Raji (cell line): ENCODE results near the gene PRODH2.

Experiments
- POLR2A ChIP-seq: IDR thresholded peaks from 2 replicates; pipeline ENCODE4 v1.6.1; 2011; ENCODE audit warnings: low read depth, low read length, control low read depth; ENCODE audit not compliant: insufficient read depth

PRODH2 gene

GRCh38 chr19:35759697-35760096 lies 52.9 kb downstream of the PRODH2 start:
- no peak for TF ChIP-seq POLR2A

- TF ChIP-seq POLR2A, result peak; percentile 87
Observed at GRCh38 chr19:35757749-35758608, 54.7 kb downstream of the PRODH2 start, which contains the start of gene PROSER3. TSS of gene PROSER3 (plus strand) at chr19:35758176. CDS start at chr19:35758216, 40 bp downstream.

- no peak for TF ChIP-seq POLR2A
Observed at GRCh38 chr19:35757231-35757748, 55.4 kb downstream of the PRODH2 start.

- TF ChIP-seq POLR2A, result no peak
Observed at GRCh38 chr19:35756377-35757230, 56.0 kb downstream of the PRODH2 start, which contains the start of gene HSPB6. TSS of gene HSPB6 (minus strand) at chr19:35757029. CDS start at chr19:35757008, 21 bp downstream.

- peak; percentile 32; the same call in 1 of the 2 replicates for TF ChIP-seq POLR2A
Observed at GRCh38 chr19:35755550-35756376, 56.9 kb downstream of the PRODH2 start.

GRCh38 chr19:35755131-35755549 lies 57.5 kb downstream of the PRODH2 start:
- TF ChIP-seq POLR2A, result no peak

GRCh38 chr19:35754370-35755130 lies 58.1 kb downstream of the PRODH2 start:
- TF ChIP-seq POLR2A, result no peak

- TF ChIP-seq POLR2A, result no peak
Observed at GRCh38 chr19:35753634-35754369, 58.8 kb downstream of the PRODH2 start.

GRCh38 chr19:35752746-35753350 lies 59.8 kb downstream of the PRODH2 start:
- no peak for TF ChIP-seq POLR2A

- no peak for TF ChIP-seq POLR2A
Observed at GRCh38 chr19:35751839-35752745, 60.6 kb downstream of the PRODH2 start.

GRCh38 chr19:35750167-35750566 lies 62.5 kb downstream of the PRODH2 start:
- TF ChIP-seq POLR2A, result no peak
